DND-41 (cell line): ENCODE measurements around the gene CAV3.

Experiments
- EZH2 ChIP-seq: IDR thresholded peaks from 3 replicates; pipeline ENCODE4 v1.6.1; 2012; ENCODE audit warnings: borderline replicate concordance, low read depth, mild to moderate bottlenecking, moderate library complexity, low read length, inconsistent platforms; ENCODE audit not compliant: severe bottlenecking
- TF ChIP-seq, protein P1 (sequence below): IDR thresholded peaks from 2 replicates; pipeline ENCODE4 v1.5.1; 2012; ENCODE audit warnings: borderline replicate concordance, low read length, moderate library complexity, mild to moderate bottlenecking; ENCODE audit not compliant: poor library complexity, severe bottlenecking; ENCODE audit errors: extremely low read depth

DNA sequence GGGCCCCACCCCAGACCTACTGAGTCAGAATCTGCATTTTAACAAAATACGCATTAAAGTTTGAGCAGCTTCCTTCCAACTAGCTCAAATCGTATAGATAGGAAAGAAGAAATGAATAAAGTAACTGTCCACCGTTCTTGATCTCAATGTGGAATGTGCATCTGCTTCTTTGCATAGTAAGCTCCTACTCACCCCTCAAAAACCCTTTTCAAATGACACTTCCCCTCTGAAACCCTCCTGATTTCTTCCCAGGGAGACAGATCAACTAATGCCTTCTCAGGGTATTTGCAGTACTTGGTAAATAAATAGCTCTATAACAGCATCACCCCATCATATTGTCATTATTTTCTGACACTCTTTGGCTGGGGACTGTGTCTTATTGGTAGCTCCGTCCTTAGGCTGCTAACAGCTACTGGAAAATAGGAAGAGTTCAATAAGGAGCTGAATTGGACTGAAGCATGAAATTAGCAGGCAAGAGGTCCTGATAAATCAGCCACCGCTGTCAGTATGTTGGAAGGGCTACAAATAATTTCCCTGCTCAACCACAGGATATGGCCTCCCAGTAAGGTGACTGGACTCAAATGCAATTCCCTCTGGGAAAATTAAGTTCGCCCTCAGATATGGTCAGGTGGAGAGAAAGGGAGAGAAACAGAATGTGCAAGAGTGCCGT, 25.6 kb downstream of the CAV3 start:
- TF ChIP-seq, protein P1, sequence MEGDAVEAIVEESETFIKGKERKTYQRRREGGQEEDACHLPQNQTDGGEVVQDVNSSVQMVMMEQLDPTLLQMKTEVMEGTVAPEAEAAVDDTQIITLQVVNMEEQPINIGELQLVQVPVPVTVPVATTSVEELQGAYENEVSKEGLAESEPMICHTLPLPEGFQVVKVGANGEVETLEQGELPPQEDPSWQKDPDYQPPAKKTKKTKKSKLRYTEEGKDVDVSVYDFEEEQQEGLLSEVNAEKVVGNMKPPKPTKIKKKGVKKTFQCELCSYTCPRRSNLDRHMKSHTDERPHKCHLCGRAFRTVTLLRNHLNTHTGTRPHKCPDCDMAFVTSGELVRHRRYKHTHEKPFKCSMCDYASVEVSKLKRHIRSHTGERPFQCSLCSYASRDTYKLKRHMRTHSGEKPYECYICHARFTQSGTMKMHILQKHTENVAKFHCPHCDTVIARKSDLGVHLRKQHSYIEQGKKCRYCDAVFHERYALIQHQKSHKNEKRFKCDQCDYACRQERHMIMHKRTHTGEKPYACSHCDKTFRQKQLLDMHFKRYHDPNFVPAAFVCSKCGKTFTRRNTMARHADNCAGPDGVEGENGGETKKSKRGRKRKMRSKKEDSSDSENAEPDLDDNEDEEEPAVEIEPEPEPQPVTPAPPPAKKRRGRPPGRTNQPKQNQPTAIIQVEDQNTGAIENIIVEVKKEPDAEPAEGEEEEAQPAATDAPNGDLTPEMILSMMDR, result no peak
- TF ChIP-seq EZH2, result no peak
